Activated CD4-positive, alpha-beta T cell treated with anti-CD3 and anti-CD28 coated beads, Interleukin-2, amount 50 U/mL, for 16 hours (primary cell): ENCODE measurements around the gene NEK7.

Experiments
- DNase-seq: peaks from one replicate; pipeline ENCODE4 v3.0.0-alpha.2; 2020

NEK7 gene

DNA sequence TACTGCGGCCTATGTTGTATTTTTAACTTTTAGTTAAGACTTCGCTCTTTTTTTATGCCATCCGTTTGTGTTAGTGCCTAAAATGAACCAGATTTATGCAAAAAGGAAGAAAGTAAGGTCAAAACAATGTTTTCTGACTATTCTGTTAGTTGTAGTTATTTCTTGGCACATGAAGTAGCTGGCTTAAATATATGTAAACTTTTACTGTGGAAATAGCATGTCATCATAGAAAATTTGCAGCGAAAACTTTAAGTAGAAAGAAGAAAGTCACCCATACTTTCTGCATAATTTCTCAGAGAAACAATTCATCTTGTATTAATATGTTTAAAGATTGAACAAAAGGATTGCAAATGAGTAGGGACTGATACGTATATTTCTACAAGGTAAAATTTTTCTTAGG lies 106.4 kb downstream of the NEK7 start:
- DNase-seq, result no peak

DNA sequence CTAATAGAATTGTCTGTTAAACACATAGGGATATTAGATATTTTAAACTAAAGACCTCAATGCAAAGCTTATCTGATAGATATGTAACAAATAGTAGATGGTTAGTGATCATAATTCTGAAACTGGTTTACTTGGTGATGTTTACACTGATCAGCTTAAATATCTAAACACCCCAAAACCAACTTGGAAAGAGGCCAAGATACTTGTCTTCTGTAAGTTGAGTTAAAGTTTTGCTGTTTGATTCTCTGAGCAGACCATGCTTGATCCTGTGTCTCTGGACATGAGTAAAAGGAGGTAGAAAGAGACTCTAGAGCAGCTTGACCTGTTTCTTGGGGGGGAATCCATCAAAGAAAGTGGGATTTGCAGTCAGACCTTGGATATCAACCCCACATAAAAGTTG lies 107.5 kb downstream of the NEK7 start:
- no peak for DNase-seq

GRCh38 chr1:198265073-198265661 lies 108.4 kb downstream of the NEK7 start:
- DNase-seq, result no peak

- DNase-seq, result no peak
These were observed 110.3 kb downstream of the NEK7 start for GRCh38 chr1:198267056-198267455.

GRCh38 chr1:198267921-198268320 lies 111.1 kb downstream of the NEK7 start:
- no peak for DNase-seq

DNA sequence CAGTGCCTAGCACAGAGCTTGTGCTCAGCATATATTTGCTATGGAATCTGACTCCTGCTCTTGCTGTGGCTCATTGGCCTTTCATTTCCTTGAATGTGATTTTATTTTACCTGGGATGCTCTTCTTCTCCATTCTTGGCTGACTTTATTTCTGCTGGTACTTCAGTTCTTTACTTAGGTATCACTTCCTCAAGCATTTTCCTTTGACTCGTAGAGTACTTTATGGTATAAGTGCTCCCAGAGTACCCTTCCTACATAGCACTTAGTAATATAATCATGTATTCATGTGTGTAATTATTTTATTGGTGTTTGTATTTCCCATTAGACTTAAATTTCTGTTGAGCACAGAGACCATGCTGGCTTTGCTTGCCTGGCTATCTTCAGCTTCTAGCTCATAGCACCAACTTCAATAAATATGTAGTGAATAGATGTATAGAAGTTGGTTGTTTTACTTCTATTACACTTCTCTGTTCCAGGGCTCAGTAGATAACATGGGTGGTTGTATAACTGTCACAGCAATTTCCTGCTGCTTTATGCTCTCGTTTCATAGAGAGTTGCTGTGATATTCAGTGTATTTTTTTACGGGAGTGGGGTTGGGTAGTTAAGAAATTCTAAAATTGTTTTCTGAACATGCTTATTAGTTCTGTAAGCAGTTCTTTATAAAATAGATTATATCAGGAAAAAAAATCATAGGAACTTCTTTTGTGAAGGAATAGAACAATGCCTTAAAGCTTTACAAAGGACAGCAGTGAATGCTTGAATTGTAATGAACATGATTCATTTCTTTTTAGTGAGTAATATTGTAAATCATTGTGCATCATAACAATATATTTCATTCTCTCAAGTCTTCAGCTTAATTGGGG lies 112.2 kb downstream of the NEK7 start:
- no peak for DNase-seq

DNA sequence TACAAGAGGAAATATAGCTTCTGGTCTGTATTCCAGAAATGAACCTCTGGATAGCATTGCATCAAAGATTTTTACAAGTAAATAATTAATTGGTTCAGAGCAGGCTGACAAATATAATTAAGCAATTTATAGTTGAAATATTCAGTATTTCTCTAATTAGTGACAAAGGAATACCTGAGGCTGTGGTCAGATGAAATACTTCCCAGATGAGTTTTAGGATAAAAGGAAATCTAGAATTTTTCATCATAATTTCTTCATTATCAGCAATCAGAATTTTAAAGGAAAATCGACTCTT lies 112.8 kb downstream of the NEK7 start:
- no peak for DNase-seq

DNA sequence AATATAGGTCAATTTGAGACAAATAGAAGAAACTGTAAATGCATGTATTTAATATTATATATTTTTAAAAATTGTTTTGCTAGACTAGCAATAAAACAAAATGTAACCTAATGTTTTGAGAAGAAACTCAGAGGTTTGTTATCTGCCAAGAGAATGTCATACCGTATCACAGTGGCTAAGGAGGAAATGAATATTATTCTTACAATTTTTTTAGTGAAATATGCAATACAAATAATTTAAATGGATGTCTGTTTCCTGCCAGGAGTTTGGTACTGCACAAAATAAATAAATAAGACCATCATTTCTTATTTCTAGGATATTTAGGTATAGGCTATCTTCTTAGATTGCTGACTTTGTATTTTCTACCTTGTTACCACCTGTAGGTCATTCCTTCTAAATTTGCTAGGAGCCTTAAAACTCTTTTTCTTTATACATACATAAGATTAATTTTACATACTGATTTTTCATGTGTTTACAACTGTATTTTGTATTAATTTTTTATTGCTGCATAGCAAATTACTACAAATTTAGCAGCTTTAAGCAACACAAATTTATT lies 113.6 kb downstream of the NEK7 start:
- no peak for DNase-seq

DNA sequence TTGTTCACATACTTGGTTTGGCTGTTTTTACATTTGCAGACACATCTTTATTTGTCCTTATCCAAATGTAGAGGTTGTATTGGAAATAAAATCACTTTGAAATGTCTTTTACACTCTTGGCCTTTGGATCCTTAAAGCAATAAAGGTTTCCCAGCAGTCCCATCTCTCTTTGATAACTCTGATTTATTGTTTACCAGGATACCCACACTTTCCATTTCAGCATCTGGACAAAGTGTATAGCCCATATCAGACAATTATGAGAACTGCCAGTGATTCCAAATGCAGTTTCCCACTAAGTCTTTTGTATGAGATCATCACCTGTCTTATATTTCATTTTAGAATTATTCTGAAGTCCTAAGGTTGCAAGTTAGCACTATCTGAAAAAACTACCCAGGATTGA lies 114.7 kb downstream of the NEK7 start:
- DNase-seq, result no peak

DNA sequence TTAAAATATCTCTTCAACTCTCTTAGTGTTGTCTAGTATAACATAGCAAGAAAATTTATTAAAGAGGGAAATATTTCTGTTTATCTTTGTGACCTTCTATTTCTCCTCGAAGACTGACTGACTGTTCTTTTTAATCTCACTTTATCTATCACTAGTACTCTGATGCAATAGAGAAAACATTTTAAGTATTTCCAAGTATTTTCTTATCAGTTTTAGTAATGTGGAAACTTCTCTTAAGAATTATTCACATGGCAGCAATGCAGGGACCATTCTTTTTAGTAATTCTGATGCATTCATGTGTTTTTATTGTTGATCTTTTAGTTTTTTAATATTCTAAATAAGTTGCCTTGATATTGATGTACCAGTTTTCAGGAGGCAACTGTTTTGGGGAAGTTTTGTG lies 115.7 kb downstream of the NEK7 start:
- no peak for DNase-seq

- no peak for DNase-seq
These were observed 117.0 kb downstream of the NEK7 start for GRCh38 chr1:198273748-198274295.

- no peak for DNase-seq
These were observed 118.8 kb downstream of the NEK7 start for GRCh38 chr1:198275597-198275996.

- DNase-seq, result no peak
These were observed 119.4 kb downstream of the NEK7 start for GRCh38 chr1:198276241-198276640.

DNA sequence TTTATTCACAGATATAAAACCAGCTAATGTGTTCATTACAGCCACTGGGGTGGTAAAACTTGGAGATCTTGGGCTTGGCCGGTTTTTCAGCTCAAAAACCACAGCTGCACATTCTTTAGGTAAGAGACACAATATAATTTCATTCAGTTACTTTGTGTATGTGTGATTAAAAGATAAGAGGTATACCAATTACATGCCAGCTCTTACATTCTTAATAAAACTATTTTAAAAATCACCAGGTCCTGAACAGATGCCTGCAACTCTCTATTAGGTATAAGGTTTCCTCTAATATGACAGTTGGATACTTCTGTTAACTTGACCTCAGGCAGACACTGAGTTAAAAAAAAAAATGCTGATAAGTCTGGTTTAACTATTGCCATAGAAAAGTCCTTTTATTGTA lies 122.1 kb downstream of the NEK7 start:
- DNase-seq, result no peak

DNA sequence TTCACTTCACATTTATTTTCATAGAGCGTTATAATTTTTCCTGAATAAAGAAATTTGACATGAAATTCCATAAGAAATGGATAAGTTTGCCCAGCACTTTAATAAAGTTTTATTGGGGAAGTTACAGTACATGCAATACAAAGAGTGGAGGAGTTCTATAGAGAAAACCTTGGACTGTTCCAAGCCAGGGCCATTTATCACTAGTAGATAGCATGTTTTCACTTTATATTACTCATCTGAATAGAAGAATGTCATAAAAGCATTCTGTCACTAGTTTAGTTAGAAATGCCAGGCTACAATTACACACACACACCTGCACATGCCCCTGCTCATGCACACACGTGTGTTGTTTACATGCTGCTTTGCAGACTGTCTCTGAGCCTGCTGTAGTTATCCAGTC lies 123.3 kb downstream of the NEK7 start:
- no peak for DNase-seq

- DNase-seq, result no peak
These were observed 125.1 kb downstream of the NEK7 start for GRCh38 chr1:198281911-198282310.

- DNase-seq, result no peak
These were observed 126.4 kb downstream of the NEK7 start for GRCh38 chr1:198283222-198283621.

DNA sequence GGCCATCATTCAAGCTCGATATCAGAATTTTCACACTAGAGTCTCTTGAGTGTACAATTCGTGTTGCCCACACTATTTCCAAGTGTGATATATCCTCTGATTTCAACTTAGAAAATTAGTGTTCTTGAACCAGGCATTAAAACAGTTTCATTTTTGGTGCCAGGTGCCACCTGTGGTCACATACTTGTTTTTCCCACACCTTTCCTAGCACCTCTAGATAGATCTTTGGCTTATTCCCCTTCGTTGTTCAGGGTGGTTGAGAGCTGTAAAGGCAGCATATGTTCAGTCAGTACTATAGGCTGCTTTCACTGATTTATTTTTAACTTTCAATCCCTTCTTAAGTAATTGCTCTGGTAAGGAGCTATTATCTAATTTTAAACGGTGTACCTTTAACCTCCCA lies 131.1 kb downstream of the NEK7 start:
- no peak for DNase-seq

GRCh38 chr1:198290089-198290683 lies 133.4 kb downstream of the NEK7 start:
- DNase-seq, result no peak

GRCh38 chr1:198291036-198291435 lies 134.2 kb downstream of the NEK7 start:
- no peak for DNase-seq

GRCh38 chr1:198291924-198292323 lies 135.1 kb downstream of the NEK7 start:
- DNase-seq, result no peak

DNA sequence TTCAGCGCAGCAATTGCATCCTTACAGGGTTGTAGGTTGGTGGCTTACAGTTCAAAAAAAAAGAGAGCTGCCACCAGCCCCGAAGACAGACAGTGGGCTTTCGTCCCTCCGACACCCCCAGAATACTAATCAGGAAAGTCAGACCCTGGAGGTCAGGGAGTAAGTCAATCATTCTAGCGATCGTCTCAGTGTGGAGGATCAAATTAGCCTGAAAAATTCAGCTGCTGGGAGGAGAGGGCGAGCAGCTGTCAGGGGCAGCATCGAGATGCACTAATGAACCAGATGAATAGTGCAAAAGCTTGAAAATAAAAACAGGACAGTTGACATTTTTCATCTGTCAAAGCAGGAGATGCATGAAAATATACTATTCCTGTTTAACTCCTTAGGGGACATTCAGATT lies 138.4 kb downstream of the NEK7 start:
- DNase-seq, result no peak

DNA sequence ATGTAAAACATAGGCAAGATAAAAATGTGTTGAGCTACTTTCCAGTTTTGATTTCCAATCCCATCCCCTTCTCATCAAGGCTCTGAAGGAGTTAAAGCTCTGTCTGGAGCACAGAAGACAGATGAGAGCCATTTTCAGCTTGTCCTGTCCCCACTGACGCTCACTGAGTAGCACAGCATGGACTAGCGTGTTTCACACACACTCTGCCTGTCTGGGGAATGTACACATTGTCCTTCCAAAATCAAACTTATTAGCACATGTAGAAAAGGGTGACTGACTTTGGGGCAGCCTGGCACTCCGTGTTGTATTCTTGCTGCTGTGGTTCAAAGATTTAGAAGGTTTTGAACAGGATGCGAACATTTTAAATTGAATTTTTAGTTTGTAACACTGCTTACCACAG lies 139.2 kb downstream of the NEK7 start:
- no peak for DNase-seq

- DNase-seq, result no peak
These were observed 140.5 kb downstream of the NEK7 start for GRCh38 chr1:198297281-198297680.
